GM19351 (cell line): Measurements from ENCODE around the gene USP13.
"Not testable (repeated sequence)": the region's sequence is repeated elsewhere in the genome, so short reads cannot be mapped to it uniquely, and the experiment has no call there.

ENCODE experiments used
- ATAC-seq: cut with Tn5 transposase; IDR thresholded peaks from one replicate; pipeline ENCODE4 v1.9.1; 2021; ENCODE audit warnings: mild to moderate bottlenecking, moderate library complexity; ENCODE audit not compliant: unreplicated experiment

Gene USP13

DNA sequence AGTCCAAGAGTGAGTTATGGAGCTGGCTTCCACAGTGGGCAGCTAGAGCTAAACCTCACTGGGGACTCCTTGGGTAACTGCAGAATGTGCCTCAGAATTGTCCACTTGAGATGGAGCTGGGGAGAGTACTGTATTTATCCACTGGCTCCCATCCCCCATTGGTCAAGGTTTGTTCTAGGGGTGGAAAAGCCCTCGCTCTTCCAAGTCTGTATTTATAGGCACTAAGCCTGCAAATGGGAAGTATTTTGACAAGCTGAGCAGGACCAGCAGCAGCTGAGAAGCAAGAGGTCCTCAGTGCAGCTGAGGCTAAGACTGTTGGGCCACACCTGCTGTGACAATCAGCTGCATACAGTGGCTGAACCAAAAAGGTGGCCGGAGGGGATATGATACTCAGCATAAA, 5.8 kb downstream of the USP13 start:
- ATAC-seq = no peak

DNA sequence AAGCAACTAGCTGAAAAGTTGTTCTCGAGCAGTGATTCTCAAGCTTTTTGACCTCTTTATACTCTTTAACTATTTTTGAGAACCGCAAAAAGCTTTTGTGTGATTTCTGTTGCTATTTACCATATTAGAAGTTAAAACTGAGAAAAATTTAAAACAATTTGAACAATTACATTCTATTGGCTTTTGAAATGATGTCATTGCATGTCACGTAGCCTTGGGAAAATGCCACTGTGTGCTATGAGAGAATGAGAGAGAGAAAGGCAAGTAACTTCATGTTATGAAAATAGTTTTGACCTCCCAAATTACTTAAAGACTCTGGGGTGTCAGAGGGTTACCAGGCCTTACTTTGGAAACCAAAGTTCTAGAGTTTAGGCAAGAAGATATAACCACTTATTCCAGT, 8.0 kb downstream of the USP13 start:
- no peak for ATAC-seq

DNA sequence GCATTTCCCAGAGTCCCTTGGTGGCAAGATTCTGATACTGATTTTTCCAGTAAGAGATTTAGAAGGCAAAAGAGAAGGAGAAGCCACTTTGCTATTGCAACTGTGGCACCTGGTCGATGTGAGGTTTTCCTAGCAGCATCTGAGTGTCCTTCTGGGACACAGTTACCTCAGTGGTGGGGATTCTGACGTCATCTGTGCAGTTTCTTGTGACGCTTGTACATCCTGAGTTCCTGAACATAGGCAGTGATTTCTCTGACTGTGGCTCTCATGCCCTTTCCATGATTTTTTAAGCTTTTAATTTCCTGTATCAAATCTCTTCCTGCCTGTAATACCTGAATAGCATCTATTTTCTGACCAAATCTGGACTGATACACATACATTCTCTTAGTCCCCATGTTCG, 8.9 kb downstream of the USP13 start:
- ATAC-seq = no peak

DNA sequence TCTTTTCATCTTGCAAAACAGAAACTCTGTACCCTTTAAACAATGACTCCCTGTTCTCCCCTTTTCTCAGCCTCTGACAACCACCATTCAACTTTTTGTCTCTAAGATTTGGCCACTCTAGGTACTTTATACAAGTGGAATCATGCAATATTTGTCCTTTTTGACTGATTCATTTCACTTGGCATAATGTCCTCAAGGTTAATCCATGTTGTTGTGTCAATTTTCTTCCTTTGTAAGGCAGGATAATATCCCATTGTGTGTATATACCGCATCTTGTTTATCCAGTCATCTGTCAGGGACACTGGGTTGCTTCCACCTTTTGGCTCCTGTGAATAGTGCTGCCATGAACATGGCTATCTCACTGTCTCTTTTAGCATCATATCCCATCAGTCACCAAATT, 10.3 kb downstream of the USP13 start:
- no peak for ATAC-seq

DNA sequence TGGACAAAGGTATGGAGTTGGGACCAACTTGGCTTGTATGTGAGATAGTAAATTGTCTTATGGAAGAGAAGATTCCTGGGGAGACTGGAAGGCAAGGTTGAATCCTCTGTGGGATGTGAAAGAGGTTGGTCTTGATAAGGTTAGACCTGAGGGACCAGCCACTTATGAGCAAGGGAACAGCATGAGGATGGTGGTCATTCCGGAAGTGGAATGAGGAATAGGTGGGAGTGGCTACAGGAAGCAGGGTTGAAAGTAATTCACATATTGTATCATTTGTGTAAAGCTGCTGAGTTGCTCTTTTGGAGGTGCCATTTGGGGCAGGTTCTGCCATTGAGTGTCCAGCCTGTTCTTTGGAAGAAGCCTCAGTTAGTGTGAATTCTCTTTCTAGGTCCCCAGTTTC, 13.2 kb downstream of the USP13 start:
- ATAC-seq = no peak

DNA sequence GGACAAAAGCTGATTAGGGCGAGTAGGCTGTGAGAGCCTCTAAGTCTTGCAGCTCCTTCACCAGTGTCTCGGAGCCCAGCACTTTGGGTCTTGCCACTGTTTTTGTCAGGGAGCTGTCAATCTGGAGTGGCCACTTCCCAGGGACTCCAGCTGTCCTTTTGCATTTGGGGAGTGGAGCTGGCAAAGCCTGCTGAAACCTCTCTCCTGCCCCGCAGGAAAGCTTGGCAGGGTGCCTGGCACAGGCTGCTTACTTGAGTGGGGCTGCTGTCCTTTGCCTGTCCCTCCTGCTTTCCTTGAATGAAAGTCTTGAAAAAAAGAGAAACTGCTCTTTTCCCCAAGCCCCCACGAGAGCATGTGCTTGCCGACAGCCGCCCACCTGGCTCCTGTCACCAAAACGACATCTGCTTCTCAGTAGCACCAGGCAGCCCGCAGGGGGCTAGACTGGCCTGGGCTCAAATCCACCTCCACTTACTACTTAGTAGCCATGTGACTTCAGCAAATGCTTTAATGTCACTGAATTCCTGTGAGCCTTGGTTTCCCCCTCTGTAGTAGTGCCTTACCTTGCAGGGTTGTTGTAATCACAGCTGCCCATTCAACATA, 13.7 kb downstream of the USP13 start:
- no peak for ATAC-seq

DNA sequence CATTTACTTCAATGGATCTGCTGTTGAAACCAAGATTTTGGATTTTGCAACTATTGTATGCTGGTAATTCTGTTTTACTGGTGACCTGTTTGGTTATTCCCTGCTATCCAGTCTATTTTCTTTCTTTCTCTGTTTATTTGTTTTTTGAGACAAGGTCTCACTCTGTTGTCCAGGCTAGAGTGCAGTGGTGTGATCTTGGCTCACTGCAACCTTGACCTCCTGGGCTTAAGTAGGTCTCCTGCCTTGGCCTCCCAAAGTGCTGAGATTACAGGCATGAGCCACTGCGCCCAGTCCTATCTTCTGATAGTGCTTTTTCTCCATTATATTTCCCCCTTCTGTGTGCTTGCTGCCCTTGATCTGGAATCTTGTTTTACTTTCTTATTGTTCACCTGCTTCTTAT, 15.6 kb downstream of the USP13 start:
- ATAC-seq = no peak

DNA sequence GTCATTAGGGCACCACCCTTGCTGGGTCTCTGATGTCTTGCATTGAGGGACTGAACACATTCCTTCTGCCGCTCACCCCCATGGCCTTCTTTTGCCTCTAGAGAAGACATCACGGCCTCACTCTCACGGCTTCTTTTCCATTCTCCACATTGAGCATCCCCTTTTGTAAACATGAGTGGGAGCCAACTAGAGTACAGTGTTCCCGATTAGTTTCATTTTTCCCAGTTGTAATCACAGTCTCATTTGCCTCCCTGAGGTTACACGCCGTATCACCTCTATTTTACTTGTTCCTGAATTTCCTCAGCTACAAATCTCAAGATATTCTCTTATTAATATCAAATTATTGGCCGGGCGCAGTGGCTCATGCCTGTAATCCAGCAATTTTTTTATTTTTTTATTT, 17.5 kb downstream of the USP13 start:
- ATAC-seq = no peak

DNA sequence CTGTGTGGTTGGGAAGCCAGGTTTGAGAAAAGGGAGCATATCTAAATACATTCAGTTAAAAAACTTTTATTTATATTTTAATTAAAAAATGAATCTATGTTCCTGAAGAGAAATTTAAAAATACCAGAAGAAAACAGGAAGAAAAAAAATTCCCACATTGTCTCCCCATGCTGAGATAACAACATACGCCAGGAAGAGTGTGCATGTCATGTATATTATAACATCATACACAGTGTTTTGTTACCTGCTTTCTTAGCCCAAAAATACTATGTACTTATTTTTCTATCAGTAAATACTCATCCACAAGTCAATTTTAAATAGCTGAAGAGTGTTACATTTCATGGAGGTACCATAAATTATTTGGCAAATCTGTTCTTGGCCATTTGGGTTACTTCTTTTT, 18.5 kb downstream of the USP13 start:
- no peak for ATAC-seq

DNA sequence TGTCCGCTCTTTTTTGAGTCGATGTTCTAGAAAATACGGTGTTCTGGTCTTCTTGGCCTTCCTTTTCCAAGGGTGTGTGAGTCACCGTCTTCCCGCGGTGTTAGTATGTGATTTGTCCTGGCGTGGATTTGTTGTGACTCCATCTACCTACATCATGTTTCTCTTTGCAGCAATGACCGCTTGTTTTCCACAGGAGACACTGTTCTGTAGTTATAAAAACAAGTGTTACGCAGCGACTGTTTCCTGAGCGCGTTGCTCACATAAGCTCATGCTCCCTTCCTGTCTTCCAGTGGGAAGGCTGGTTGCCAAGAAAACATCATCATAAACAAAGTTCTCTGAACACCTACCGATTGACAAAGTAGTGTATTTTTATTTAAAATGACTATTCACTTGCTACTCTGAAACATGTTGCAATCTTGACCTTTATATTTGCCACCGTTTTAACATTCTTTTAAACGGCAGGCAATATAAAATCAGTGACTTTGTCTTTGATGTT, 19.0 kb downstream of the USP13 start:
- ATAC-seq = no peak

DNA sequence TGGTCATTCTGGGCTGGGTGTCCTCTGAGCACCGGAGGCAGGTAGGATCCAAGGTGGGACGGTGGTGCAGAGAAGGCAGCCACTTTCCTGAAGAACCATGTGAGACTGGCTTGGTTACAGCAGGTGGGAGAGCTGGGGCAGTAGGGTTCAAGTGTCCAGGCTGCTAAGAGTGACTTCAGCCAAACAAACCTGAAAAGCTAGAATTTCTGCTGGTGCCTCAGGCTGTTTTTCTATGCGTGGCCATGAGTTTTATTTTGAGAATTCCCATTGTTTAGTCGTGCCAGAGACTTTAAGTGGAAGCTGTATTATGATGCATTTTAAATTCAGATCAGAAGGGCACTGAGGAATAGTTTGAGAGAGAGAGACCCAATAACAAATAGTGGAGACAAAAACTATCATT, 20.1 kb downstream of the USP13 start:
- no peak for ATAC-seq

DNA sequence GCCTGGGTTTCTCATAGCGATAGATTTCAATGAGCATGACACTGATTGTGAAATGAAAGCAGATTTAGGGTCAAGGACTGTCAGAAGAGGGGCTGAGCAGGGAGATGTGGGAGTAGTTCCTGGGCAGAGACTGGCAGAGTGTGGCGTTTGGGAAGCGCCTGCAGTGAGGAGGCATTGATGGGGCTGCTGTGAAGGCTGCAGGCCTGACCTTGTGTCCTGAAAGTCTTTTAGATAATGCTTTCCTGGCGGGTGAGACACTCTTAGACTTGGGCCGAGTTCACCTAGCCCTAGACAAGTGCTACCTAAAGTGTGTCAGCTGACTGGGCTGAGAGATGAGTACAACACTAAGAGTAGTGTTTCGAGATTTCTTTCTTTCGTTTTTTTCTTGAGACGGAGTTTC, 20.7 kb downstream of the USP13 start:
- ATAC-seq = no peak

DNA sequence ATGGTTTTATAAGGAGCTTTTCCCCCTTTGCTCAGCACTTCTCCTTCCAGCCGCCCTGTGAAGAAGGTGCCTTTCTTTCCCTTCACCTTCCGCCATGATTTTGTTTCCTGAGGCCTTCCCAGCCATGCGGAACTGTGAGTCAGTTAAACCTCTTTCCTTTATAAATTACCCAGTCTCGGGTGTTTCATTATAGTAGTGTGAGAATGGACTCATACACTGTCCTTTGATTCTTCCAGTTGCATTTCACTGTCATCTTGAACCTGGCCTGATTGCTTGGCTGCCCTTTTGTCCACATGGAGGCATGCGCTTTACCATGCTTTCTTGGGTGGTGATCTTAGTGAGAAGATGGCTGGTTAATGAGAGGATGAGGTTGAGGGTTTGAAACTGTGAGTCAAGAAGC, 23.2 kb downstream of the USP13 start:
- no peak for ATAC-seq

DNA sequence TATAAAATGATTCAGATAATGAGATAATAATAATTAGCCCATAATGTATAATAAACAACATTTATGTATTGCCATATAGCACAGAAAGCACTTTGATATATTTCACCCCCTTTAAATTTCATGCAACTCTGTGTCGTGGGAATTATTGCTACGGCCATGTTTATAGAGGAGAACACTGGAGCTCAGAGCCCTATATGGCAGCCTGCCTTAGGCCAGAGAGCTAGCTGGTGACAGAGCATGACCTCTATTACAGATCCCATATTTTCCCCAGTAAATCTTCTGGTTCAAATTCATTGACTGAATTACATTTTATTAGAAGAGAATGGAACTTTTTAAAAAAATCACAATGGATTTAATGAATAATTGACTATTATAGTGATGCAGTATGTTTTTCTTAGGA, 25.0 kb downstream of the USP13 start:
- ATAC-seq = no peak

DNA sequence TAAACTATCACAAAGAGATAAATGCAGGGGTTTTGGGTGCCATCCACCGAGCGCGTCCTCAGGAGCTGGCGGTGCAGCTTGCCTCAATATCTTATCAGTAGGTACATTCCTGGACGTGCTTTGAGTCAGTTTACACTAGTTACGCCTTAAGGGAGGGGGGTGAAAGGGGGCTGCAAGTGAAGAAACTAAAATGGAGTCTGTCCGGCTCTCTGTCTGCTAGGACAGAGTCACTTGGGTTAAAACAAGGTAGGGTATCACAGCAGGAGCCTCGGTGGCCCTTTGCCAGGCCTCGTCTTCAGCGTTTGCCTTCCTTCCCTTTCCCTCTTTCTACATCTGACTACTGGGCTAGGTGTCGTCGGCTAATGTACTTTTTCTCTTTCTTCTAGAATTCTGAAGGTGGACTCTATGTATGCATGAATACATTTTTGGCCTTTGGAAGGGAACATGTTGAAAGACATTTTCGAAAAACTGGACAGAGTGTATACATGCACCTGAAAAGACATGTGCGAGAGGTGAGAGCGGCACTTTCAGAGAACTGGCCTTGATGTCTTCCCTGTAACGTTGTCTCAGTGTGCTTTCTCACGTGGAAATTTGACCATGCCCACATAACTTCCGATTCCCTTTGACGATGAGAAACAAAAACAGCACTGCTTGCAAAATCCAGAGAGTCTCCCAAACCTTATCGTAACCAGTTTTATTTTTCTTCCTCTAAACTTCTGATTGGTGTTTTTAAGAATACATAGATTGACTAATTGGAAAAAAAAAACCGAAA, 28.8 kb downstream of the USP13 start:
- ATAC-seq = no peak

DNA sequence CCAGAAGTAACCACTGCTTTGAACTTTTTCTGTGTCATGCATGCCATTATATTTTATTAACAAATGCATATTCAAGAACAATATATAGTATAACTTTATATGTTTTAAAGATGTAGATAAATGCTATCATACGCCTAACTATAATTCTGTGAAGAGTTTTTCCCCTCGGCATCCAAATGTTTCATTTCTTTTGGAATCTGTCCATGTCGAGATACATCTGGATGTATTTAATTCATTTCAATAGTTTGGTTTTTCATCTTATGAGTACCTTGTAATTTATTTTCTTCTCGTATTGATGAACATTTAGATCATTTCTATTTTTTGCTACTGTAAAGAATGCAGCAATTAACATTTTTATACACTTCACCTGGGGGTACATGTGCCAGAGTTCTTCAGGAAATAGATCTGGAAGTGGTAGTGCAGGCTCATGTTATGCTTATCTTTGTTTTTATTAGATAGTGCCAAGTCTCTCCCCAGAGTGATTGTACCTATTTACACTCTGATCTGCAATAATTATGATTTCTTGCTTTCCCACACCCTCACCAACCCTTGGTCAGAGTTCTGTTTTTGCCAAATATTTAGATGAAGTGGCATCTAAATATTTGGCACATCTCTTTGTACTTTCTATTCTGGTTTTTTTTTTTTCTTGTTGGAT, 29.7 kb downstream of the USP13 start:
- ATAC-seq = no peak

DNA sequence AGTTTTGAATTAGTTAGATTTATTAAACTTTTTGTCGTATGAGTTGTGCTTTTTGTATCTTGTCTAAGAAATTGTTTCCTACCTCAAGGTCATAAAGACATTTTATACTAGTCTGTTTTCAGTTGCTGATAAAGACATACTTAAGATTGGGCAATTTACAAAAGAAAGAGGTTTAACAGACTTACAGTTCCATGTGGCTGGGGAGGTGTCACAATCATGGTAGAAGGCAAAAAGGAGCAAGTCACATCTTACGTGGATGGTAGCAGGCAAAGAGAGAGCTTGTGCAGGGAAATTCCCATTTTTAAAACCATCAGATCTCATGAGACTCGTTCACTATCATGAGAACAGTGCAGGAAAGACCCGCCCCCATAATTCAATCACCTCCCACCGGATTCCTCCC, 30.4 kb downstream of the USP13 start:
- not testable (repeated sequence) for ATAC-seq

DNA sequence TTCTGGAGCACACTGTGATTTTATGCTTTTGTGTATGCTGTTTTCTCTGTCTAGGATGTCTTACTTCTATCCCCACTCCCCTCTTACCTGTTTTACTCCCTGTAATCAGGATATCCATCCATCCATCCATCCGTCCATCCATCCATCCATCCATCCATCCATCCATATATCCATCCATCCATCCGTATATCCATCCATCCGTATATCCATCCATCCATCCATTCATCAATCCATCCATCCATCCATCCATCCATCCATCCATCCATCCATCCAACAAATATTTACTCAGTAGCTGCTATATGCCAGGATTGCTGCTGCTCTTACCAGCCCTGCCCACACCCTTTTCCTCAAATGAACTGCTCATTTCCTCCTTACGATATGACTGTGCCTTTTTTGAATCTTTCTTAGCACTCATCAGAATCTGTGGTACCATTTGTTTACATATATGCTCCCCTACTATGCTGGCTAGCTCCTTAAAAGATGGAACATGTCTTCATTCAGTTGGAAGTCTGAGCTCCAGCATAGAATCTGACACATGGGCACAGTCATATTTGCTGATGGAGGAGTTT, 35.2 kb downstream of the USP13 start:
- peak; percentile 68 for ATAC-seq

DNA sequence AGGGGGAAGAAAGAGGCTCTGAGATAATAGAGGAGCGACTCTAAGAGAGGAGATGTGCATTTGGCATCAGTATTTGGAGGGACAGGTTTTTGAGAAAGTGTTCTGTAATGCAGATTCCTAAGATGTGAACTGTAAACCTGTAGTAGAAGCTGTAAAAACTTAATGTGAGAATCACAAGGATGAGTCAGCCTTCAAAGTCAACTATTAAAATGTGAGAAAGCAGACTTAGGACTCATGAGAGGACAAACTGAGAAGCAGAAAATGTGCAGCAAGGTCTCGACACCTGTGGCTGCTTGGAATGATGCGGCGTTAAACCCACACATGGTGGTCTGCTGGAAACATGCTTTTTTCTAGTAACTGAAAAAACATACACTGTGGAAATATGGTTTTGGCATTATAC, 36.0 kb downstream of the USP13 start:
- no peak for ATAC-seq

DNA sequence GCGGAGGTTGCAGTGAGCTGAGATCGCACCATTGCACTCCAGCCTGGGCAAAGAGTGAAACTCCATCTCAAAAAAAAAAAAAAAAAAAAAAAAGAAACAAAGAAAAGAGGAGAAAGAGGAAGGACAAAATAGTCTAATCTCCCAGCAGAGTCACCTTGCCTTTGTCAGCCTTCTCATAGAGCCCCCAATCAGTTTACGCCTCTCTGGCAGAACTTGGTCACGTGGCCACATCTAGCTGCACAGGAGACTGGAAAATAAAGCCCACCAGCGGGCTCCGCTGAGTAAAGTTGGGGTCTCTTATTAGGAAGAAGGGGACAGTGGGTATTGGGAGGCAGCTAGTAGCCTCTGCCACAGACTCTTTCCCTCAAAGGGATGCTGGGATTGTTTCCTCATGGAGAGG, 41.9 kb downstream of the USP13 start:
- no peak for ATAC-seq

DNA sequence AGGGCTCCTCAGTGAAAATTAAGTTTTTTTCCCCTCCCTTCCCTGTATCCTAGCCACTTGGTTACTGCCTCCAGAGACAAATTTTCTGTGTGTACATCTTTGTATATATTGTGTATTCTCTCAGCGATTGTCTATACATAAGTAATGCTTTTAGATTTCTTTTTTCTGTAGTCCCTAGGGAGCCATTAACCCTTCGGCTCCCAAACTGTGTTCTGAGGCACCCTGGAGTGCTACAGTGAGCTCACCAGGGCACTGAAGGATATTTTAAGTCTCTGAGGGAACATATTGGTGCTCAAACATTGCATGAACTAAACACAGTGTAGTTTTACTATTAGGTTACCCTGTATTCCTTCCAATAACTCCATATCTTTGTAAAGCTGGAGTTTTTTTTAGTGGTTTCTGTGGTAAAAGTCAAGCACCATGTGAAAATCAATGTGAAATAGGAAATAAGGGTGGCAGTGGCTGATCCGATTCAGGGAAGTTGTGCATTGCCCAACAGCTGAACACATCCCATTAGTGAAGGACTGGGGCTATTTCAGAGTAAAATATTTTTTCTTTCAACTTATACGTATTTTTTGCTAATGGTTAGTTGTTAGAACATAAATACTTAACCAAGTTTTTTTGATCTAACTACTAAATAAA, 43.0 kb downstream of the USP13 start:
- ATAC-seq = no peak
